Loucy (cell line): ENCODE data around the gene PFDN1.

Experiments
- H2AFZ ChIP-seq: fragments of 200-600 bp; sonication (generic); 2 replicates; pipeline ENCODE4 v1.6.0; 2016; ENCODE audit warnings: antibody characterized with exemption, mild to moderate bottlenecking, low read length, moderate library complexity
- H3F3A ChIP-seq: fragments of 200-600 bp; 2 replicates; pipeline ENCODE4 v1.6.0; 2016; ENCODE audit warnings: antibody characterized with exemption, low read depth, mild to moderate bottlenecking
- H3K27me3 ChIP-seq: fragments of 200-600 bp; sonication (generic); 2 replicates; pipeline ENCODE4 v1.6.1; 2014; ENCODE audit warnings: low read length, mild to moderate bottlenecking; ENCODE audit not compliant: insufficient read depth, poor library complexity, severe bottlenecking
- H3K36me3 ChIP-seq: fragments of 200-600 bp; sonication (generic); 2 replicates; pipeline ENCODE4 v1.6.1; 2016; ENCODE audit warnings: low read length; ENCODE audit not compliant: insufficient read depth
- H3K4me1 ChIP-seq: fragments of 200-600 bp; sonication (generic); 2 replicates; pipeline ENCODE4 v1.5.1; 2014; ENCODE audit warnings: low read length, mild to moderate bottlenecking; ENCODE audit not compliant: insufficient read depth, poor library complexity, severe bottlenecking
- H3K4me2 ChIP-seq: fragments of 200-600 bp; sonication (generic); 2 replicates; pipeline ENCODE4 v1.6.0; 2014; ENCODE audit warnings: antibody characterized with exemption, low read length, low read depth, mild to moderate bottlenecking; ENCODE audit not compliant: poor library complexity, severe bottlenecking
- H3K4me3 ChIP-seq: fragments of 200-600 bp; sonication (generic); 2 replicates; pipeline ENCODE4 v1.5.1; 2014; ENCODE audit warnings: low read length, mild to moderate bottlenecking, mixed read lengths; ENCODE audit not compliant: poor library complexity, severe bottlenecking
- H3K79me2 ChIP-seq: fragments of 200-600 bp; sonication (generic); 2 replicates; pipeline ENCODE4 v1.6.1; 2014; ENCODE audit warnings: low read length; ENCODE audit not compliant: insufficient read depth
- H3K9ac ChIP-seq: fragments of 200-600 bp; sonication (generic); 2 replicates; pipeline ENCODE4 v1.6.0; 2014; ENCODE audit warnings: mild to moderate bottlenecking, low read depth, low read length, moderate library complexity; ENCODE audit not compliant: poor library complexity, severe bottlenecking
- H3K9me2 ChIP-seq: fragments of 200-600 bp; sonication (generic); replicated peaks from 2 replicates; pipeline ENCODE4 v1.6.1; 2016; ENCODE audit warnings: low read depth, low read length, mixed read lengths
- H3K9me3 ChIP-seq: fragments of 200-600 bp; sonication (generic); 2 replicates; pipeline ENCODE4 v1.6.1; 2014; ENCODE audit warnings: mild to moderate bottlenecking, antibody characterized with exemption, low read length, low read depth; ENCODE audit not compliant: insufficient read depth
- H4K20me1 ChIP-seq: fragments of 200-600 bp; sonication (generic); 2 replicates; pipeline ENCODE4 v1.6.0; 2014; ENCODE audit warnings: antibody characterized with exemption, low read length, mild to moderate bottlenecking; ENCODE audit not compliant: insufficient read depth, poor library complexity, severe bottlenecking
- EZH2phosphoT487 ChIP-seq: fragments of 200-600 bp; IDR thresholded peaks from 2 replicates; pipeline ENCODE4 v1.6.1; 2018; ENCODE audit warnings: antibody characterized with exemption, mild to moderate bottlenecking, moderate library complexity, borderline replicate concordance
- TF ChIP-seq, protein P1 (sequence below): fragments of 200-600 bp; sonication (generic); conservative IDR thresholded peaks from 2 replicates; pipeline ENCODE4 v1.5.1; 2014; ENCODE audit warnings: mild to moderate bottlenecking, antibody characterized with exemption, low read length

The PFDN1 gene

DNA sequence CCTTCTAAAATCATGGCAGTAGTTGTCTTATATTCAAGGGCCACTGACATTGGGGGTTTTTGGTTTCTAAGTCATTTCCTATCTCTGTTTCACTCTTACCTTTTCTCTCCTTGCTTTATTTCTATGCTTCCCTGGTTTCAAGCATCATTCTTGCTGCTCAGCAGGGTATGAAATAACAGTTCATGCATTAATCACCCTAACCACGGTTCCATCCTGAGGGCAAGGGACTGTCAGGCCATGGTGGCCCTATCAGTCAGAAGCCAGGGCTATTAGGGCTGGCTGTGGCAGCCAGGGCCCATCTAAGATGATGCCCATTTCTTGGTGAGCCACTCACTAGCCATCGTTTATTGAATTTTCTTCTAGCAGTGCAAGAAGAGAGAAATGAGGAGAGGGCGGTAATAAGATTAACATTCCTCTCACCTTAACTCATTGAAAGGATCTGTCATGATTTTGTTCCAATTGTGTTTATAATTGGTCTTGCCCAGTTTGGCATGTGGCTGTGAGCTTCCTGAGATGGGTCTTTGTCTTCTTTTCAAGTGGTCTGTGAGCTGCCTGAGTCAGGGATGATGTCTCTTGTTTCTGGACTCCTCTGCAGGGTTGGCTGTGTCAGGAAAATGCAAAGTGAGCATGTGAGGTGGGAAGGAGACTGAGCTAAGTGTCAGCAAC lies 82.7 kb downstream of the PFDN1 start:
- Histone ChIP-seq H3K36me3 (no peaks in the 10 kb centered on the region), H3K27me3 (no peaks in the 10 kb centered on the region), H3K9me2 (no peaks in the 10 kb centered on the region), H3K4me1 (peaks cover 8% of the 10 kb centered on the region), H3F3A (no peaks in the 10 kb centered on the region), H3K9ac (no peak overlapping the region), H3K4me2 (no peak overlapping the region), H2AFZ (no peak overlapping the region), H3K9me3 (no peaks in the 10 kb centered on the region), H3K4me3 (no peak overlapping the region), H4K20me1 (no peaks in the 10 kb centered on the region), H3K79me2 (no peaks in the 10 kb centered on the region)
- TF ChIP-seq EZH2phosphoT487: no peak
- TF ChIP-seq, protein P1, sequence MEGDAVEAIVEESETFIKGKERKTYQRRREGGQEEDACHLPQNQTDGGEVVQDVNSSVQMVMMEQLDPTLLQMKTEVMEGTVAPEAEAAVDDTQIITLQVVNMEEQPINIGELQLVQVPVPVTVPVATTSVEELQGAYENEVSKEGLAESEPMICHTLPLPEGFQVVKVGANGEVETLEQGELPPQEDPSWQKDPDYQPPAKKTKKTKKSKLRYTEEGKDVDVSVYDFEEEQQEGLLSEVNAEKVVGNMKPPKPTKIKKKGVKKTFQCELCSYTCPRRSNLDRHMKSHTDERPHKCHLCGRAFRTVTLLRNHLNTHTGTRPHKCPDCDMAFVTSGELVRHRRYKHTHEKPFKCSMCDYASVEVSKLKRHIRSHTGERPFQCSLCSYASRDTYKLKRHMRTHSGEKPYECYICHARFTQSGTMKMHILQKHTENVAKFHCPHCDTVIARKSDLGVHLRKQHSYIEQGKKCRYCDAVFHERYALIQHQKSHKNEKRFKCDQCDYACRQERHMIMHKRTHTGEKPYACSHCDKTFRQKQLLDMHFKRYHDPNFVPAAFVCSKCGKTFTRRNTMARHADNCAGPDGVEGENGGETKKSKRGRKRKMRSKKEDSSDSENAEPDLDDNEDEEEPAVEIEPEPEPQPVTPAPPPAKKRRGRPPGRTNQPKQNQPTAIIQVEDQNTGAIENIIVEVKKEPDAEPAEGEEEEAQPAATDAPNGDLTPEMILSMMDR: no peak

DNA sequence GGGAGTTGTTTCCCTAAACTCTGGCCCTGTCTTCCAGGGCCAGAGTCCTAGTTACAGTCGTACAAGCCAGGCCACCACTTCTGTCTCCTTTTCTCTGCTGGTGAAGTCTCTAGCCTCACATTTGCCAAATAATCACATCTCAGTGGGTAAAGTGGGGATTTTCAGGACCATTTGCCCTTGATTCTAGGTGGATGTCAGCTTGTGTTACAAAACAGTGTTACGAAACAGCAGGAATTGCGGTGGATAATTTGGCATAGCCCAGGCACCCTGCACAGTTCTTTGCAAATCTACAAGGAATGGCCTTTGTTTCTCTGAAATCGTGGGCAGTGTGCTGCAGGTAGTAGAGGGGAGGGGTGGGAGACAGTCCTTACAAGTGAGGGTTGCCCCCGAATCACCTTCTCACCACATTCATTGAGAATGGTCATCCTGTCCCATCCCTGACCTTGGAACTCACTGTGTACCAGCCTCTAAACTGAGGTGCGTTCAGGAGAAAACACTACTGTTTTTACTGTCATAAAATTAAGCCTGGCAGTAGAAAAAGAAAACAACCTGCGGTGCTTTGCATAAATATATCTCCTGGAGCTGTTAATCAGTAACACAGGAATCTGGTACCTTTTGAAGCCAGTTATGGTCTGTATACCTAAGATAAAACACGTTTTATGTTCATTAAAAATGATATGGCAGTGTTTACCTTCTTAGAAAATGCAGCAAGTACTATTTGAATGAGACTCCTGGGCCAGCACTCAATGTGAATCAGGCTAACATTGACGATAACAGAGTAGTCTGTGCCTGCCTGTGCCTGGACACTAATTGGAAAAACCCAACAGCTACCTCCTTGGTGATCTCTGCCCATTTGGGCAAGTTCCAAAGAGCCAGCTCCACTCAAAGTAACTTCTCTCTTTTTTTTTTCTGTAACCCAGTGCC lies 83.6 kb downstream of the PFDN1 start:
- no peaks in the 10 kb centered on the region for H3K9me3 ChIP-seq
- H3K9me2 ChIP-seq: no peaks in the 10 kb centered on the region
- H3K4me3 ChIP-seq: no peak overlapping the region
- no peaks in the 10 kb centered on the region for H3K27me3 ChIP-seq
- no peaks in the 10 kb centered on the region for H3F3A ChIP-seq
- H3K36me3 ChIP-seq: no peaks in the 10 kb centered on the region
- no peaks in the 10 kb centered on the region for H3K79me2 ChIP-seq
- no peak for TF ChIP-seq EZH2phosphoT487
- TF ChIP-seq, protein P1: no peak
- H3K4me2 ChIP-seq: no peak overlapping the region
- H2AFZ ChIP-seq: no peak overlapping the region
- H3K9ac ChIP-seq: no peak overlapping the region
- H4K20me1 ChIP-seq: no peaks in the 10 kb centered on the region
- H3K4me1 ChIP-seq: peaks cover 16% of the 10 kb centered on the region

DNA sequence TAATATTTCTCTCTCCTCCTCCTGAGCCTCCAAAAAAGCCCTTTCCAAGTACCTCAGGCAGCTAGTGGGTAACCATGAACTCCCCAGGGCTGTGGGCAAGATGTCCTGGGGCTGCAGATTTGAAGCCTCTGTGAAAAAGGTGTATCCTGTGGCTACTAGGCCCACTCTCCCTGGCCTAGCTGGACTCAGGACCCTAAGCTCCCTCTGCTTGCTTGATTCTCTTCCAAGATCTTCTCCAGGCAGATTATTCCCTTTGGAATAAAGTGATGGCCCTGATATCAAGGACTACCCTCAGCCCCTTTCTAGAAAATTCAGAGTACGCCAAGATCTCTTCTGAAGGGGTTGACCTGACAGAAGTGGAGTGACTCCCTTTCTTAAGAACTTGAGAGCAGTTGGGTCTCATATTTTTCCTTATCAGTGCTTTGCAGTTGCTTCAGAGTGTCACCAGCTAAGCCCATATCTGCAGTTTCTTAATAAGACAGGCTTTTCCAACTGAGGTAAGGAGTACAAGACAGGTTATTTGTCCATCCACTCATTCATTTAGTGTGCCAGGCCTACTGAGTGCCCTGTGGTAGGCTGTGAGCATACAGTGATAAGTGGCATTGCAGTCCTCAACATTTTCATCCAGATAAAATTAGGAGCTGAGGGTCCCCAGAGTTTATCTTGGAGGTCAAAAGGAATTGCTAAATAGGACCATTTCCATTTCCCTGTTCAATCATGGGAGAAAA lies 85.4 kb downstream of the PFDN1 start:
- no peak overlapping the region for H2AFZ ChIP-seq
- H3K4me3 ChIP-seq: no peak overlapping the region
- H3K9me2 ChIP-seq: no peaks in the 10 kb centered on the region
- no peaks in the 10 kb centered on the region for H4K20me1 ChIP-seq
- no peak overlapping the region for H3K9ac ChIP-seq
- no peaks in the 10 kb centered on the region for H3K79me2 ChIP-seq
- no peaks in the 10 kb centered on the region for H3K9me3 ChIP-seq
- no peak overlapping the region for H3K4me2 ChIP-seq
- TF ChIP-seq, protein P1: no peak
- no peak for TF ChIP-seq EZH2phosphoT487
- peaks cover 18% of the 10 kb centered on the region for H3K4me1 ChIP-seq
- no peaks in the 10 kb centered on the region for H3K36me3 ChIP-seq
- H3F3A ChIP-seq: no peaks in the 10 kb centered on the region
- no peaks in the 10 kb centered on the region for H3K27me3 ChIP-seq
